ENCODE data around the gene GRPEL2. TPM values are rescaled to one million over a fixed set of nuclear protein-coding genes. Genes with fewer than 3 reads are reported as not detected.
A peak's percentile ranks its signal among the peaks of the same experiment; 100 is the strongest.

Gene GRPEL2
- total and polyA plus RNA-seq, 3 donors from 2014 or later, result 11.6 to 14.3 (median 13.3) TPM

DNA sequence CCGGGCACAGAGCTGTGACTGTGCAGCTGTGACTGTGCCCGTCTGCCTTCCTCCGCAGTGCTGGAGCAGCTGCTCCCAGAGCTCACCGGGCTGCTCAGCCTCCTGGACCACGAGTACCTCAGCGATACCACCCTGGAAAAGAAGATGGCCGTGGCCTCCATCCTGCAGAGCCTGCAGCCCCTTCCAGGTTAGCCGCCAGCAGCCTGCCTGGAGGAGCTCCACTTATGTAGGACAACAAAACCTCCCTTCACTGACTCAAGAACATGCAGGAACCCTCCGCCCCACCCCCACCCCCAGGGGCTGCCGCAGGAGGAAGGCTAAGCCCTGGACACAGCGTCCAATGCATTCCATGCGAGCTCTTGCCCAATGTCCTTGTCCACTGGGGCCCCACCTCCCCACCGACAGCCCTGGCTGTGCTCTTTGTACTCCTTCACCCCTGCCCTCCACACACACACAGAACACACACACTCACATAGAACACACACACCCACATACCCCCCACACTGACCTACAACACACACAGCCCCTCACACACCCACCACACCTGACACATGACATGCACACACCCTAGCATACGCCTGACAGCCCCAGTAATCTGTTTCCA, 45.7 kb upstream of the GRPEL2 start:
- intact Hi-C loops (cut with DNase I; ENCODE audit: low total_unique reads), result no loop called here
- TF ChIP-seq, protein P1, sequence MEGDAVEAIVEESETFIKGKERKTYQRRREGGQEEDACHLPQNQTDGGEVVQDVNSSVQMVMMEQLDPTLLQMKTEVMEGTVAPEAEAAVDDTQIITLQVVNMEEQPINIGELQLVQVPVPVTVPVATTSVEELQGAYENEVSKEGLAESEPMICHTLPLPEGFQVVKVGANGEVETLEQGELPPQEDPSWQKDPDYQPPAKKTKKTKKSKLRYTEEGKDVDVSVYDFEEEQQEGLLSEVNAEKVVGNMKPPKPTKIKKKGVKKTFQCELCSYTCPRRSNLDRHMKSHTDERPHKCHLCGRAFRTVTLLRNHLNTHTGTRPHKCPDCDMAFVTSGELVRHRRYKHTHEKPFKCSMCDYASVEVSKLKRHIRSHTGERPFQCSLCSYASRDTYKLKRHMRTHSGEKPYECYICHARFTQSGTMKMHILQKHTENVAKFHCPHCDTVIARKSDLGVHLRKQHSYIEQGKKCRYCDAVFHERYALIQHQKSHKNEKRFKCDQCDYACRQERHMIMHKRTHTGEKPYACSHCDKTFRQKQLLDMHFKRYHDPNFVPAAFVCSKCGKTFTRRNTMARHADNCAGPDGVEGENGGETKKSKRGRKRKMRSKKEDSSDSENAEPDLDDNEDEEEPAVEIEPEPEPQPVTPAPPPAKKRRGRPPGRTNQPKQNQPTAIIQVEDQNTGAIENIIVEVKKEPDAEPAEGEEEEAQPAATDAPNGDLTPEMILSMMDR (IDR thresholded peaks at IDR 0.05), result no peak
- TF ChIP-seq POLR2A (IDR thresholded peaks at IDR 0.05), result no peak
- peak; percentile 57 for DNase-seq
- WGBS, 2 donors, result 59 to 61% methylated on average over 6 to 12 of the region's 14 CpGs
- Histone ChIP-seq H3K27me3 (no peaks in the 10 kb centered on the region), H3K4me1 (peaks cover 6% of the 10 kb centered on the region), H3K27ac (no peak overlapping the region), H3K9me3 (no peaks in the 10 kb centered on the region), H3K36me3 (ENCODE audit: low read depth, missing control alignments) (no peaks in the 10 kb centered on the region), H3K4me3 (no peak overlapping the region)

DNA sequence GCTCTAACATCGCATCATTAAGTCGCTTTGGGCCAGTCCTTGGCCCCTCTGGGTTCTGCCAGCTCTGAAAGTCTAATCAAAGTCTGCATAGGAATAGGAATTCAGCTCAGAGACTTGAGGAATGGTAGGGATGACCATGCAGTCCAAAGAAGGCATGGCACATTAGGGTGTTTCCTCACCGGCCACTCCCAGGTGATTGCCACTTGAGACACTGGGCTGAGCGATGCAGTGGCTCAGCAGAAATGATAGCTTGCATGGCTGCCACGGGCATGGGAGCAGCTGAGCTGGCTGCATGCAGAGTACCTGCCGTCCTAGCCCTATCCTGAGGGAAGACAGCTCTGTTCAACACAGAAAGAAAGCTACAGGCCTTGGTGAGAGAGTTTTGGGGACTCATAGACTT, 44.9 kb upstream of the GRPEL2 start:
- H3K4me1 ChIP-seq, result peaks cover 6% of the 10 kb centered on the region
- H3K36me3 ChIP-seq (ENCODE audit: low read depth, missing control alignments), result no peaks in the 10 kb centered on the region
- WGBS, 2 donors, result 88 to 91% methylated on average over 4 to 6 of the region's 6 CpGs
- no peaks in the 10 kb centered on the region for H3K27me3 ChIP-seq
- no peak for TF ChIP-seq POLR2A (IDR thresholded peaks at IDR 0.05)
- TF ChIP-seq, protein P1 (IDR thresholded peaks at IDR 0.05), result no peak
- H3K9me3 ChIP-seq, result no peaks in the 10 kb centered on the region
- H3K4me3 ChIP-seq, result no peak overlapping the region
- no peak for DNase-seq
- intact Hi-C loops (cut with DNase I; ENCODE audit: low total_unique reads), result no loop called here
- H3K27ac ChIP-seq, result no peak overlapping the region

DNA sequence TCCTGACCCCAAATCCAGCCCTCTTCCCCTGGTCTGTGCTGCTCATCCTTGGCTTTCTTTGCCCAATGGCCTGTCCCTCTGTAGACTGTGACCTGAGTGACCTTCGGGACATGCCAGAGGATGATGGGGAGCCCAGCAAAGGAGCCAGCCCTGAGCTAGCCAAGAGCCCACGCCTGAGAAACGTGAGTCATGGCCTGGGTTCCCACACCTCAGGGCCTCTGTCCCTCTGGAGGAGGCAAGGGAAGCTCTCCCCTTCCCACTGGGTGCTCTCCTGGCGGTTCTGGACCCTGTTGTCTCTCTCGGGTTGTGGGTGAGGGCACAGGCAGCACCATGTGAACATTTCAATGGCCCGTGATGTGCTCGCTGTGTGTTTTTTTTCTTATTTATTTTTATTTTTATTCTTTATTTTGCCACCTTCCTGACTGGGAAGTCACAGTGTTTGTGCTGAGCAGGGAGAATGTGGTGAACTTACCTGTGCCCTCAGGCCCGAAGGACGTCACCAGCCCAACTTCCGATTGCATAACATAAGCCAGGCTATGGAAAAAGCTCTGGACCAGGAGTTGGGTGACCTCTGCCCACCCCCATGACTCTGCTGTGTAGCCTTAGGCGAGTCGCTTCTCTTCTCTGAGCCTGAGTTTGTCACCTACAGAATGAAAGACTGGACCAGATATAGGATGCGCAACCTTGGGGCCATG, 44.1 kb upstream of the GRPEL2 start:
- Histone ChIP-seq H3K4me3 (no peak overlapping the region), H3K27ac (no peak overlapping the region), H3K9me3 (no peaks in the 10 kb centered on the region), H3K4me1 (peaks cover 6% of the 10 kb centered on the region), H3K36me3 (ENCODE audit: low read depth, missing control alignments) (no peaks in the 10 kb centered on the region), H3K27me3 (no peaks in the 10 kb centered on the region)
- intact Hi-C loops (cut with DNase I; ENCODE audit: low total_unique reads), result no loop called here
- TF ChIP-seq, protein P1 (IDR thresholded peaks at IDR 0.05), result no peak
- WGBS, 2 donors, result 93 to 96% methylated on average over 13 of the region's 13 CpGs
- DNase-seq, result no peak

DNA sequence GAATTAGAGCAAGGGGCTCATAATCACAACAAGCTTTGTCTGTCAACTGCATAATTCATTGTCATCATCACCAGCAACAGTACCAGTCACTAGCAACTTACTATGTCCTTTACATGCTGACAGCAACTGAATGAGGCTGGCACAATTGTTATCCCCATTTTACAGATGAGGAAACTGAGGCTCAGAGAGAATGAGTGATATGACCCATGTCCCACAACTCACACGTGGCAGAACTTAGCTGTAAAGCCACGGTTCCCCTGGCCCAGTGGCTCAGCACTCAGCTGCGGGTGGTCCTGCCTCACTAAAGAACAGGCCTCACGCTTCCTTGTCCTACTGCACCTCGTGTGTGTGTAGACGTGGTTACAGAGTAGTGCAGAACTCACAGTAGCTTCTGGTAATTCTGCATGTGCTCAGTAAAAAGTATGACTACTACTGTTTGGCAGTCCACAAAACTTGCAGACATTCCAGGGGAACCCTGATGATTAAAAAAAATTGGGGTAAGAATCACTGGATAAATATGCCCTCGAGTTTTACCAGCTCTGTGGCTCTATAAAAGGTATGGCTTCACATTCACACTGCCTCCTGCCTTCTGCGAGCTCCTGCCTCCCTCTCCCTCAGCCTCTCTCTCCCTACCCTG, 43.4 kb upstream of the GRPEL2 start:
- Histone ChIP-seq H3K27me3 (no peaks in the 10 kb centered on the region), H3K4me3 (no peak overlapping the region), H3K4me1 (peaks cover 6% of the 10 kb centered on the region), H3K27ac (no peak overlapping the region), H3K36me3 (ENCODE audit: low read depth, missing control alignments) (no peaks in the 10 kb centered on the region), H3K9me3 (no peaks in the 10 kb centered on the region)
- WGBS, 2 donors, result 83 to 85% methylated on average over 8 of the region's 8 CpGs
- DNase-seq, result no peak
- TF ChIP-seq, protein P1 (IDR thresholded peaks at IDR 0.05), result no peak
- no peak for TF ChIP-seq POLR2A (IDR thresholded peaks at IDR 0.05)
- intact Hi-C loops (cut with DNase I; ENCODE audit: low total_unique reads), result no loop called here
